ENCODE results near the gene GPR146.
"Not testable (repeated sequence)": the region's sequence is repeated elsewhere in the genome, so short reads cannot be mapped to it uniquely, and the experiment has no call there.

Gene GPR146

DNA sequence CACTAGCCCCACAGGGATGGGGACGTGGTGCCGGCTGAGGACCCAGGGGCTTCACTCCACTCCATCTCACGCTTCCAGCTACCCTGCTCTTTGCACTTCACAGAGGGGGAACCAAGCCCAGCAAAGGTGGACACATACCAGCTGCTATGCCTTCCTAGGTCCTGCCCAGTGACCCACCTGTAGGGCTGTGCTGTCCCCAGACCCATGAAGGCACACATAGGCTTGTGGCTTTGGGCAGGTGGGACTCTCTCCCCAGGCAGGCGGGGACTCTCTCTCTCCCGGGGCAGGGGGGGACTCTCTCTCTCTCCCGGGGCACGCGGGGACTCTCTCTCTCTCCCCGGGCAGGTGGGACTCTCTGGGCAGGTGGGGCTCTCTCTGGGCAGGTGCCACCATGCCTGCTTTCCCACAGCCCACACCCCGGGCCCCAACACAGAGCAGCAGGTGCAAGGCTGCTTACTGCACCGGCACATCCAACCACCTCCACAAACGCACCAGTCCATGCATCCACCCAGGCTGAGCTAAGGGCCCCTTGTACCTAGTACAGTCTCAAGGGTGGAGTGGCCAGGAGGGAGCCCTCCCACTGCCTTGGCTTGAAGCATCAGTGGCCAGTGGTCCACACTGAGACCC, 13.8 kb upstream of the GPR146 start:
- in situ Hi-C loops (cut with MboI; ENCODE audit: low sequenced_read_pairs, unreplicated experiment) = no loop called here
- TF ChIP-seq, protein P1, sequence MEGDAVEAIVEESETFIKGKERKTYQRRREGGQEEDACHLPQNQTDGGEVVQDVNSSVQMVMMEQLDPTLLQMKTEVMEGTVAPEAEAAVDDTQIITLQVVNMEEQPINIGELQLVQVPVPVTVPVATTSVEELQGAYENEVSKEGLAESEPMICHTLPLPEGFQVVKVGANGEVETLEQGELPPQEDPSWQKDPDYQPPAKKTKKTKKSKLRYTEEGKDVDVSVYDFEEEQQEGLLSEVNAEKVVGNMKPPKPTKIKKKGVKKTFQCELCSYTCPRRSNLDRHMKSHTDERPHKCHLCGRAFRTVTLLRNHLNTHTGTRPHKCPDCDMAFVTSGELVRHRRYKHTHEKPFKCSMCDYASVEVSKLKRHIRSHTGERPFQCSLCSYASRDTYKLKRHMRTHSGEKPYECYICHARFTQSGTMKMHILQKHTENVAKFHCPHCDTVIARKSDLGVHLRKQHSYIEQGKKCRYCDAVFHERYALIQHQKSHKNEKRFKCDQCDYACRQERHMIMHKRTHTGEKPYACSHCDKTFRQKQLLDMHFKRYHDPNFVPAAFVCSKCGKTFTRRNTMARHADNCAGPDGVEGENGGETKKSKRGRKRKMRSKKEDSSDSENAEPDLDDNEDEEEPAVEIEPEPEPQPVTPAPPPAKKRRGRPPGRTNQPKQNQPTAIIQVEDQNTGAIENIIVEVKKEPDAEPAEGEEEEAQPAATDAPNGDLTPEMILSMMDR (IDR thresholded peaks at IDR 0.05; ENCODE audit: borderline replicate concordance, control extremely low read depth, extremely low read depth, insufficient read depth, missing control alignments) = no peak
- DNase-seq (ENCODE audit: low spot score) = no peak

DNA sequence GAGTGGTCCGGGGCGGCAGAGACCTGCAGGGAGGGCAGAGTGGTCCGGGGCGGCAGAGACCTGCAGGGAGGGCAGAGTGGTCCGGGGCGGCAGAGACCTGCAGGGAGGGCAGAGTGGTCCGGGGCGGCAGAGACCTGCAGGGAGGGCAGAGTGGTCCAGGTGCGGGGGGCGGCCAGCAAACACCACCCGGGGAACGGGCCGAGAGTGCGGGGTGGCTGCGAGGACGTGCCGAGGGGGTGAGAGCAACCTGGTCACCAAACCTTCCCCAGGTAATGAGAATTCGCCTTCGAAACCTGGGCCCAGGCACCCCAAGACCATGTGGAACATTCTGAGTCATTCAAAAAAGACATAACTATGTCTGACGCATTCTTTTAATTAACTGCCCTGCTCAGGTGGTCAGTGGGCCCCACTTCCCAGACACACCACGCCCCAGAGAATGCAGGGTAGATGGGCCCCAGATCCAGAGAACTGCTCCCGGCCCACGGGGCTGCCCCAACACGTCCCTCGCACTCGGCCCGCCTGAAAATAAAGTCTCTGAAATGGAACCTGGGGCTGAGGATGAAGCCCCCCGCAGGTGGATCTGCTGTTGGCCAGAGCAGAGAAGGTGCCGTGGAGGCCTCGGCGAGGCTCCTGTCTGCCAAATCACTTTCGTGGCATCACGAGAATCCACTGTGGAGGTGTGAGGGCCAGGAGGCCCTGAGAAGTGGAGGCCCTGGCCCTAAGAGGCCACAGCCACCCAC, 12.5 kb upstream of the GPR146 start:
- in situ Hi-C loops (cut with MboI; ENCODE audit: low sequenced_read_pairs, unreplicated experiment) = no loop called here
- no peak for DNase-seq (ENCODE audit: low spot score)
- TF ChIP-seq, protein P1 (IDR thresholded peaks at IDR 0.05; ENCODE audit: borderline replicate concordance, control extremely low read depth, extremely low read depth, insufficient read depth, missing control alignments) = no peak

DNA sequence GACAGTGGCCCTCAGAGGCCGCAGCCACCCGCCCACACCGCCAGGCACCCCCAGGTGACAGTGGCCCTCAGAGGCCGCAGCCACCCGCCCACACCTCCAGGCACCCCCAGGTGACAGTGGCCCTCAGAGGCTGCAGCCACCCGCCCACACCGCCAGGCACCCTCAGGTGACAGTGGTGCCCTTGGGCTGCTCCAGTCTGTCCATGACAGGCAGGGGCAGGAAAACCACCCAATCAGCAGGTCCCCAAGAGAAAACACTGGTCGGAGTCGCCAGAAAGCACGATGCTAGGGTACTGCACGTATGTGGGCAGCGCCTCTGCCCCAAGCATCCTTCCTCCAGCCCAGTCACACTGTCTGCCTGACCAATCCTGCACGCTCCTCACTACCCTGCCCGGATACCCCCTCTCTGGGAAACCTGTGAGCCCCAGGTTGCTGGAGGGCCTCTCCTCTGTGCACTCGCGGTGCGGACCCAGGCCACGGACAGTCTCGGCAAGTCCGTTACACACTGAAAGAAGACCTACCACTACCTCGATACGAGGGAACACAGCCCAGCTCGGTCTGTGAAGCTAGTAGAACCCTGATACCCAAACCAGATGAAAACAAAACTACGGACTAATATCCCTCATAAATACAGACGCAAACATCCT, 11.7 kb upstream of the GPR146 start:
- DNase-seq (ENCODE audit: low spot score) = no peak
- TF ChIP-seq, protein P1 (IDR thresholded peaks at IDR 0.05; ENCODE audit: borderline replicate concordance, control extremely low read depth, extremely low read depth, insufficient read depth, missing control alignments) = no peak
- in situ Hi-C loops (cut with MboI; ENCODE audit: low sequenced_read_pairs, unreplicated experiment) = no loop called here

DNA sequence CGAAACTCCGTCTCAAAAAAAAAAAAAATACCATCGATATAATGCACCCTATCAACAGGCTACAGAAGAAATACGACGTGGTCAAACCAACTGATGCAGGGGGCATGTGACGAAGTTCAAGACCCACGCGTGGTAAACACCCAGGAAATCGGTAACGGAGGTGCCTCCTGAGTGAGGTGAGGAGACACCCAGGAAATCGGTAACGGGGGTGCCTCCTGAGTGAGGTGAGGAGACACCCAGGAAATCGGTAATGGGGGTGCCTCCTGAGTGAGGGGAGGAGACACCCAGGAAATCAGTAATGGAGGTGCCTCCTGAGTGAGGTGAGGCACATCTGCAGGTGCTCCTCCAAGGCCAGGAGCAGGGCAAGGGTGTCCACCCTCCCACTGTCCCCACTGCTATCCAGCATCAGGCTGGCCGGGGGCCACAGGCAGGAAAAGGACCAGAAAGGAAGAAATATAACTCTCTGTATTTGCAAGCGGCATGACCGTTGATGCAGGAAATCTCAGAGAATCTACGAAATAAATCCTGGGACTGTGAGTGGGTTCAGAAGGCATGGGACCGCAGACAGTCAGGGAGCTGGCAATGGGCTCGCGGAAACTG, 10.7 kb upstream of the GPR146 start:
- no peak for DNase-seq (ENCODE audit: low spot score)
- TF ChIP-seq, protein P1 (IDR thresholded peaks at IDR 0.05; ENCODE audit: borderline replicate concordance, control extremely low read depth, extremely low read depth, insufficient read depth, missing control alignments) = no peak
- in situ Hi-C loops (cut with MboI; ENCODE audit: low sequenced_read_pairs, unreplicated experiment) = no loop called here

DNA sequence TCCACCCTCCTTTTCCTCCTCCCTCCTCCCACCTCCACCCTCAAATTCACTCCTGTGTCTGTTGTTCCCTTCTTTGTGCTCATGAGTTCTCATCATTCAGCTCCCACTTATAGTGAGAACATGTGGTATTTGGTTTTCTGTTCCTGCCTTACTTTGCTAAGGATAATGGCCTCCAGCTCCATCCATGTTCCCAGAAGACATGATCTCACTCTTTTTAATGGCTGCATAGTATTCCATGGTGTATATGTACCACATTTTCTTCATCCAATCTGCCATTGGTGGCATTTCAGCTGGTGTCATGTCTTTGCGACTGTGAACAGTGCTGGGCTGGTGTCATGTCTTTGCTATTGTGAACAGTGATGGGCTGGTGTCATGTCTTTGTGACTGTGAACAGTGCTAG, 9.6 kb upstream of the GPR146 start:
- in situ Hi-C loops (cut with MboI; ENCODE audit: low sequenced_read_pairs, unreplicated experiment); DNase-seq (ENCODE audit: low spot score): not testable (repeated sequence)

DNA sequence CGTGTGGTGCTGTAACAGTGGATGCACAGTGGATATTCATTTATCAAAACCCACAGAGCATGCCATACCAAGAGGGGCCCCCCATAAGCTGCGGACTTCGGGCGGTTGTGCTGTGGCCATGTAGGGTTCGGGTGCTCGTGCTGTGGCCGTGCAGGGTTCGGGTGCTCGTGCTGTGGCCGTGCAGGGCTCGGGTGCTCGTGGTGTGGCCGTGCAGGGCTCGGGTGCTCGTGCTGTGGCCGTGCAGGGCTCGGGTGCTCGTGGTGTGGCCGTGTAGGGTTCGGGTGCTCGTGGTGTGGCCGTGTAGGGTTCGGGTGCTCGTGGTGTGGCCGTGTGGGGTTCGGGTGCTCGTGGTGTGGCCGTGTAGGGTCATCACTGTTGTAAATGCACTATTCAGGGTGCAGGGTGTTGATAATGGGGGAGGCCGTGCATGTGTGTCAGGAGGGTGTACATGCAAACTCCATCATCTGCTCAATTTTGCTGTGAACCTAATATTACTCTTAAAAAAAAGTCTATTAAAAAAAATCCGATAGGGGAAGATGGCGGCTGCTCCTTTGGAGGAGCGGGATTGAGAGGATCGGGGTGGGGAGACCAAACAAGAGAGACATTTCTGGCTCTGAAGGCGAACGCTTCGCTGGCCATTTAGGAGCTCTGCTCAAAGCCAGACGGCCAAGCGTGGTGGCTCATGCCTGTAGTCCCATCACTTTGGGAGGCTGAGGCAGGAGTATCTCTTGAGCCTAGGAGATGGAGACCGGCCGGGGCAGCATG, 8.0 kb upstream of the GPR146 start:
- DNase-seq (ENCODE audit: low spot score); in situ Hi-C loops (cut with MboI; ENCODE audit: low sequenced_read_pairs, unreplicated experiment): not testable (repeated sequence)

DNA sequence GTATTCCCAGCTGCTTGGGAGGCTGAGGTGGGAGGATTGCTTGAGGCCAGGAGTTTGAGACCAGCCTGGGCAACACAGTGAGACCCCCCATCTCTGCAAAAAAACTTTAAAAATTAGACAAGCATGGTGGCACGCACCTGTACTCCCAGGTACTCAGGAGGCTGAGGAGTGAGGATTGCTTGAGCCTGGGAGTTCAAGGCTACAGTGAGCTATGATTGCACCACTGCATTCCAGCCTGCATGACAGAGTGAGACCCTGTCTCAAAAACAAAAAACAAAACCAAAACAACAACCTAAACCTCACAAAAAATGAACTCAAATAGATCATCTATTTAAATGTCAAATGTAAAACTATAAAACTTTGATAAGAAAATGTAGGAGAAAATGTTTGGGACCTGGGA, 4.1 kb upstream of the GPR146 start:
- in situ Hi-C loops (cut with MboI; ENCODE audit: low sequenced_read_pairs, unreplicated experiment); DNase-seq (ENCODE audit: low spot score): not testable (repeated sequence)

All from GM13976 (cell line).